GM19025 (cell line): Measurements from ENCODE around the gene DIAPH1.

Experiments
- ATAC-seq: cut with Tn5 transposase; IDR thresholded peaks from one replicate; pipeline ENCODE4 v1.9.1; 2021; ENCODE audit warnings: mild to moderate bottlenecking, low read depth, moderate library complexity; ENCODE audit not compliant: unreplicated experiment

DIAPH1 gene

GRCh38 chr5:141618804-141619554, at the start of gene DIAPH1:
Gene DIAPH1, minus strand, starts transcription at chr5:141619000. Its CDS starts 86 bp downstream, at chr5:141618914.
- ATAC-seq = peak; percentile 90

GRCh38 chr5:141665995-141666940, 47.5 kb upstream of the DIAPH1 start:
- no peak for ATAC-seq

GRCh38 chr5:141664733-141665461, 46.1 kb upstream of the DIAPH1 start:
- peak; percentile 95 for ATAC-seq

- no peak for ATAC-seq
These were observed 44.7 kb upstream of the DIAPH1 start for GRCh38 chr5:141663506-141663905.

GRCh38 chr5:141662028-141662427, 43.2 kb upstream of the DIAPH1 start:
- ATAC-seq = no peak

- ATAC-seq = no peak
These were observed 39.2 kb upstream of the DIAPH1 start for GRCh38 chr5:141657937-141658545.

GRCh38 chr5:141657404-141657803, 38.6 kb upstream of the DIAPH1 start:
- no peak for ATAC-seq

GRCh38 chr5:141656396-141656795, 37.6 kb upstream of the DIAPH1 start:
- no peak for ATAC-seq

- ATAC-seq = no peak
These were observed 36.2 kb upstream of the DIAPH1 start for GRCh38 chr5:141655020-141655419.

GRCh38 chr5:141654298-141654697, 35.5 kb upstream of the DIAPH1 start:
- ATAC-seq = no peak

GRCh38 chr5:141651728-141652105, 32.9 kb upstream of the DIAPH1 start:
- no peak for ATAC-seq

GRCh38 chr5:141650851-141651727, 32.3 kb upstream of the DIAPH1 start, which contains the start of gene FCHSD1:
Gene FCHSD1, minus strand, starts transcription at chr5:141651418. Its CDS starts 50 bp downstream, at chr5:141651368.
- ATAC-seq = peak; percentile 98

GRCh38 chr5:141649972-141650371, 31.2 kb upstream of the DIAPH1 start:
- ATAC-seq = no peak

- no peak for ATAC-seq
These were observed 30.4 kb upstream of the DIAPH1 start for GRCh38 chr5:141649056-141649688.

- ATAC-seq = no peak
These were observed 29.1 kb upstream of the DIAPH1 start for GRCh38 chr5:141647851-141648250.

- ATAC-seq = no peak
These were observed 28.4 kb upstream of the DIAPH1 start for GRCh38 chr5:141647242-141647641.

GRCh38 chr5:141646026-141646425, 27.2 kb upstream of the DIAPH1 start:
- ATAC-seq = no peak

- peak; percentile 42 for ATAC-seq
These were observed 23.0 kb upstream of the DIAPH1 start for GRCh38 chr5:141641634-141642267.
